ENCODE data around the gene VAT1L. TPM values are rescaled to one million over a fixed set of nuclear protein-coding genes. Genes with fewer than 3 reads are reported as not detected.

The VAT1L gene
- total and polyA plus RNA-seq, 2 donors, result 0.24 to 0.34 TPM

- H3K4me3 ChIP-seq (ENCODE audit: low read length in 2 of 2), result no peak overlapping the region
- H3K36me3 ChIP-seq (ENCODE audit: control insufficient read depth in 2 of 2, insufficient read depth in 2 of 2, low read length in 1 of 2), result no peaks in the 10 kb centered on the region
- no peaks in the 10 kb centered on the region for H3K27me3 ChIP-seq (ENCODE audit: control insufficient read depth in 2 of 2, insufficient read depth in 1 of 2, low read length in 1 of 2)
- no peak for DNase-seq (ENCODE audit: low read depth in 6 of 9, low spot score in 9 of 9)
- H3K27ac ChIP-seq (ENCODE audit: low read depth in 1 of 2, low read length in 1 of 2), result no peak overlapping the region
- no peaks in the 10 kb centered on the region for H3K4me1 ChIP-seq (ENCODE audit: control insufficient read depth in 2 of 2, insufficient read depth in 2 of 2, low read length in 2 of 2)
- 88% methylated on average over 4 of the region's 4 CpGs for WGBS
- no peaks in the 10 kb centered on the region for H3K9me3 ChIP-seq (ENCODE audit: control insufficient read depth in 2 of 2, insufficient read depth in 1 of 2, low read length in 1 of 2)
Observed at GRCh38 chr16:77920984-77921383, 132.6 kb downstream of the VAT1L start.

DNA sequence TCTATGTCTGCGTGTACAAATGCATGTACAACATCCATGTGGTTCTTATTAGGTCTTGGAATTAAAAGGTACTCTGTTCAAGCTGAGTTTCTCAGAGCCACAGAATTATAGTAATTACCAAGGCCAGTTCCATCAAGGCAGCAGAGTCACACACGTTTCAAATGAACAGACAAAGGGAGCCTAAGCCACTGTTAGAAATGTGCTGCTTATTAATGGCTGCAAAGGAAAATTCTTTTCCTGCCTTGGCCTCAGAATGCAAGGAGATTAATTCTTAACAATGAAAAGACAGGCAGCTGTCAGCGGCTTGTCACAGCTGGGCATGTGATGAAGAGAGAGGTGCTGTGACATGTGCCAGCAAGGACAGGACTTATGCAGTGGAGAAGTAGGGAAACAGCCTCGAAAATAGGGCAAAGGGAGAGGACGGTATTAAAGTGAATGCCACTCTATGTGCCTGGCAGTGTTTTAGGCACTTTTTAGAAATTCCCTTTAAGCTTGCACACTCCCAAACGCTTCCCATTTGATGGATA lies 133.9 kb downstream of the VAT1L start:
- Histone ChIP-seq H3K27ac (ENCODE audit: low read depth in 1 of 2, low read length in 1 of 2) (no peak overlapping the region), H3K4me3 (ENCODE audit: low read length in 2 of 2) (no peak overlapping the region), H3K36me3 (ENCODE audit: control insufficient read depth in 2 of 2, insufficient read depth in 2 of 2, low read length in 1 of 2) (no peaks in the 10 kb centered on the region), H3K4me1 (ENCODE audit: control insufficient read depth in 2 of 2, insufficient read depth in 2 of 2, low read length in 2 of 2) (no peaks in the 10 kb centered on the region), H3K9me3 (ENCODE audit: control insufficient read depth in 2 of 2, insufficient read depth in 1 of 2, low read length in 1 of 2) (no peaks in the 10 kb centered on the region), H3K27me3 (ENCODE audit: control insufficient read depth in 2 of 2, insufficient read depth in 1 of 2, low read length in 1 of 2) (no peaks in the 10 kb centered on the region)
- DNase-seq (ENCODE audit: low read depth in 6 of 9, low spot score in 9 of 9), result no peak
- 87% methylated on average over 6 of the region's 6 CpGs for whole genome bisulfite sequencing

GRCh38 chr16:77925531-77925930 lies 137.2 kb downstream of the VAT1L start:
- Histone ChIP-seq H3K27ac (ENCODE audit: low read depth in 1 of 2, low read length in 1 of 2) (no peak overlapping the region), H3K4me3 (ENCODE audit: low read length in 2 of 2) (no peak overlapping the region), H3K4me1 (ENCODE audit: control insufficient read depth in 2 of 2, insufficient read depth in 2 of 2, low read length in 2 of 2) (no peaks in the 10 kb centered on the region), H3K9me3 (ENCODE audit: control insufficient read depth in 2 of 2, insufficient read depth in 1 of 2, low read length in 1 of 2) (no peaks in the 10 kb centered on the region), H3K36me3 (ENCODE audit: control insufficient read depth in 2 of 2, insufficient read depth in 2 of 2, low read length in 1 of 2) (no peaks in the 10 kb centered on the region), H3K27me3 (ENCODE audit: control insufficient read depth in 2 of 2, insufficient read depth in 1 of 2, low read length in 1 of 2) (no peaks in the 10 kb centered on the region)
- no peak for DNase-seq (ENCODE audit: low read depth in 6 of 9, low spot score in 9 of 9)
- 90% methylated on average over 4 of the region's 4 CpGs for WGBS

DNA sequence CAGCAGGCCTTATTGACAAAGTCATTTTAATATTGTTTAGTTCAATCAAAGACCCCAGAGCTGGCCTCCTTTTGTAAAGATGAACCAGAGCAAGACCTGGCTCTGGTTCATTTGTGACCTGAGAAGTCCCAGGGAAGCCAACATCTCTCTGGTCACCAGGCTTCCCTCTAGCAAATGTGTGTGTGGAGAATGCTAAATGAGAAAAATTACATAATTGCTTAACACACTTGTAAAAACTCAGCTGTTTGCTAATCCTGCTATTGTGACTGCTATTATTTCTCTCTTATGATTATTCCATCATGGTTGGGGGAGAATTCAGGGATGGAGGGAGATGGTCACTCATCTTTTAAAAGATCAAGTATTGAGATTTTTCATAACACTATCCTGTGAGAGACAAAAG lies 139.7 kb downstream of the VAT1L start:
- H3K4me3 ChIP-seq (ENCODE audit: low read length in 2 of 2), result no peak overlapping the region
- no peak for DNase-seq (ENCODE audit: low read depth in 6 of 9, low spot score in 9 of 9)
- H3K9me3 ChIP-seq (ENCODE audit: control insufficient read depth in 2 of 2, insufficient read depth in 1 of 2, low read length in 1 of 2), result no peaks in the 10 kb centered on the region
- H3K27ac ChIP-seq (ENCODE audit: low read depth in 1 of 2, low read length in 1 of 2), result no peak overlapping the region
- H3K27me3 ChIP-seq (ENCODE audit: control insufficient read depth in 2 of 2, insufficient read depth in 1 of 2, low read length in 1 of 2), result no peaks in the 10 kb centered on the region
- no peaks in the 10 kb centered on the region for H3K36me3 ChIP-seq (ENCODE audit: control insufficient read depth in 2 of 2, insufficient read depth in 2 of 2, low read length in 1 of 2)
- no peaks in the 10 kb centered on the region for H3K4me1 ChIP-seq (ENCODE audit: control insufficient read depth in 2 of 2, insufficient read depth in 2 of 2, low read length in 2 of 2)

DNA sequence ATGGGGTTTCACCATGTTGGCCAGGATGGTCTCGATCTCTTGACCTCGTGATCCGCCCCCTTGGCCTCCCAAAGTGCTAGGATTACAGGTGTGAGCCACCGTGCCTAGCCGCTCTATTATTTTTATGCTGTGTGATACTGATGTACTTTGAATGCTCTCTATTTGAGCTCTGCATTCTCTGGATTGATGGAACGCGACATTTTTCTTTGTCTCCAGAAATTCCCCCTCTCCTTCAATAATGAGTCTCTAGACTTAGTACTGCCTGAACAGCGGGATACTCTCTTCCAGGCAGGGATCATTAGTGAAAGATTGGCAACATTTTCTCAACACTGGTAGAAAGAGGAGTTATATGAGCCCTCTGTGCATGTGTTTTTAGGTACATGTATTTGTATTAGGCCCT lies 140.6 kb downstream of the VAT1L start:
- no peaks in the 10 kb centered on the region for H3K9me3 ChIP-seq (ENCODE audit: control insufficient read depth in 2 of 2, insufficient read depth in 1 of 2, low read length in 1 of 2)
- no peak for DNase-seq (ENCODE audit: low read depth in 6 of 9, low spot score in 9 of 9)
- H3K27ac ChIP-seq (ENCODE audit: low read depth in 1 of 2, low read length in 1 of 2), result no peak overlapping the region
- H3K36me3 ChIP-seq (ENCODE audit: control insufficient read depth in 2 of 2, insufficient read depth in 2 of 2, low read length in 1 of 2), result no peaks in the 10 kb centered on the region
- whole genome bisulfite sequencing, result 97% methylated on average over 8 of the region's 8 CpGs
- H3K4me3 ChIP-seq (ENCODE audit: low read length in 2 of 2), result no peak overlapping the region
- no peaks in the 10 kb centered on the region for H3K27me3 ChIP-seq (ENCODE audit: control insufficient read depth in 2 of 2, insufficient read depth in 1 of 2, low read length in 1 of 2)
- H3K4me1 ChIP-seq (ENCODE audit: control insufficient read depth in 2 of 2, insufficient read depth in 2 of 2, low read length in 2 of 2), result no peaks in the 10 kb centered on the region

GRCh38 chr16:77931058-77931457 lies 142.7 kb downstream of the VAT1L start:
- Histone ChIP-seq H3K36me3 (ENCODE audit: control insufficient read depth in 2 of 2, insufficient read depth in 2 of 2, low read length in 1 of 2) (no peaks in the 10 kb centered on the region), H3K4me1 (ENCODE audit: control insufficient read depth in 2 of 2, insufficient read depth in 2 of 2, low read length in 2 of 2) (no peaks in the 10 kb centered on the region), H3K4me3 (ENCODE audit: low read length in 2 of 2) (no peak overlapping the region), H3K27me3 (ENCODE audit: control insufficient read depth in 2 of 2, insufficient read depth in 1 of 2, low read length in 1 of 2) (no peaks in the 10 kb centered on the region), H3K9me3 (ENCODE audit: control insufficient read depth in 2 of 2, insufficient read depth in 1 of 2, low read length in 1 of 2) (no peaks in the 10 kb centered on the region), H3K27ac (ENCODE audit: low read depth in 1 of 2, low read length in 1 of 2) (no peak overlapping the region)
- WGBS, result 92% methylated on average over 4 of the region's 4 CpGs
- DNase-seq (ENCODE audit: low read depth in 6 of 9, low spot score in 9 of 9), result no peak

GRCh38 chr16:77937473-77938149 lies 149.2 kb downstream of the VAT1L start:
- WGBS, result 54% methylated on average over 7 of the region's 7 CpGs
- no peaks in the 10 kb centered on the region for H3K27me3 ChIP-seq (ENCODE audit: control insufficient read depth in 2 of 2, insufficient read depth in 1 of 2, low read length in 1 of 2)
- no peaks in the 10 kb centered on the region for H3K9me3 ChIP-seq (ENCODE audit: control insufficient read depth in 2 of 2, insufficient read depth in 1 of 2, low read length in 1 of 2)
- H3K4me3 ChIP-seq (ENCODE audit: low read length in 2 of 2), result no peak overlapping the region
- no peaks in the 10 kb centered on the region for H3K36me3 ChIP-seq (ENCODE audit: control insufficient read depth in 2 of 2, insufficient read depth in 2 of 2, low read length in 1 of 2)
- no peaks in the 10 kb centered on the region for H3K4me1 ChIP-seq (ENCODE audit: control insufficient read depth in 2 of 2, insufficient read depth in 2 of 2, low read length in 2 of 2)
- DNase-seq (ENCODE audit: low read depth in 6 of 9, low spot score in 9 of 9), result no peak
- H3K27ac ChIP-seq (ENCODE audit: low read depth in 1 of 2, low read length in 1 of 2), result no peak overlapping the region

- Histone ChIP-seq H3K27me3 (ENCODE audit: control insufficient read depth in 2 of 2, insufficient read depth in 1 of 2, low read length in 1 of 2) (no peaks in the 10 kb centered on the region), H3K9me3 (ENCODE audit: control insufficient read depth in 2 of 2, insufficient read depth in 1 of 2, low read length in 1 of 2) (no peaks in the 10 kb centered on the region), H3K4me1 (ENCODE audit: control insufficient read depth in 2 of 2, insufficient read depth in 2 of 2, low read length in 2 of 2) (no peaks in the 10 kb centered on the region), H3K4me3 (ENCODE audit: low read length in 2 of 2) (no peak overlapping the region), H3K27ac (ENCODE audit: low read depth in 1 of 2, low read length in 1 of 2) (no peak overlapping the region), H3K36me3 (ENCODE audit: control insufficient read depth in 2 of 2, insufficient read depth in 2 of 2, low read length in 1 of 2) (no peaks in the 10 kb centered on the region)
- WGBS, result 86% methylated on average over 5 of the region's 5 CpGs
- no peak for DNase-seq (ENCODE audit: low read depth in 6 of 9, low spot score in 9 of 9)
Observed at GRCh38 chr16:77938913-77939312, 150.5 kb downstream of the VAT1L start.

GRCh38 chr16:77939968-77940367 lies 151.6 kb downstream of the VAT1L start:
- WGBS, result 100% methylated on average over 1 of the region's 1 CpG
- H3K27me3 ChIP-seq (ENCODE audit: control insufficient read depth in 2 of 2, insufficient read depth in 1 of 2, low read length in 1 of 2), result no peaks in the 10 kb centered on the region
- H3K4me3 ChIP-seq (ENCODE audit: low read length in 2 of 2), result no peak overlapping the region
- no peak for DNase-seq (ENCODE audit: low read depth in 6 of 9, low spot score in 9 of 9)
- no peaks in the 10 kb centered on the region for H3K9me3 ChIP-seq (ENCODE audit: control insufficient read depth in 2 of 2, insufficient read depth in 1 of 2, low read length in 1 of 2)
- H3K36me3 ChIP-seq (ENCODE audit: control insufficient read depth in 2 of 2, insufficient read depth in 2 of 2, low read length in 1 of 2), result no peaks in the 10 kb centered on the region
- H3K4me1 ChIP-seq (ENCODE audit: control insufficient read depth in 2 of 2, insufficient read depth in 2 of 2, low read length in 2 of 2), result no peaks in the 10 kb centered on the region
- H3K27ac ChIP-seq (ENCODE audit: low read depth in 1 of 2, low read length in 1 of 2), result no peak overlapping the region

Data from thymus (tissue), 11 donors.